H1 (cell line): Measurements from ENCODE around the gene ADGRV1. TPM values are rescaled to one million over a fixed set of nuclear protein-coding genes. Genes with fewer than 3 reads are reported as not detected.

Experiments used
- CTCF ChIA-PET: fragments of 300-600 bp; sonication (Branson Sonifier 250); formaldehyde crosslinking; loops from one replicate; lab custom pipeline; 2021; ENCODE audit not compliant: partially characterized antibody; lab: Charles Lee
- POLR2A ChIA-PET: fragments of 300-600 bp; sonication (Branson Sonifier 250); formaldehyde crosslinking; loops from one replicate; lab custom pipeline; 2021; ENCODE audit warnings: inconsistent platforms; ENCODE audit not compliant: partially characterized antibody; lab: Charles Lee
- DNase-seq, 2 experiments: peaks; one replicate each; pipeline versions ENCODE4 v3.0.0 to v3.0.0-alpha.2; 2010 to 2022; ENCODE audit warnings: low spot score in 2 of 2, low read depth in 1 of 2, mixed read lengths in 1 of 2
- FAIRE-seq: peaks from 2 replicates; lab custom pipeline; 2011; peaks lifted over from hg19 to GRCh38; lab: Jason Lieb, UNC
- H2AFZ ChIP-seq: 2 replicates; pipeline ENCODE4 v1.8.1; 2012; ENCODE audit warnings: low read length, inconsistent platforms
- H2AK5ac ChIP-seq: 2 replicates; pipeline ENCODE4 v1.6.1; 2013; ENCODE audit warnings: low read depth, low read length
- H2BK120ac ChIP-seq: replicated peaks from 2 replicates; pipeline ENCODE3; 2013; ENCODE audit warnings: low read depth, low read length, inconsistent platforms
- H2BK12ac ChIP-seq: 2 replicates; pipeline ENCODE4 v1.6.1; 2013; ENCODE audit warnings: low read depth, low read length
- H2BK15ac ChIP-seq: 2 replicates; pipeline ENCODE4 v1.6.1; 2013; ENCODE audit warnings: low read length
- H2BK20ac ChIP-seq: 2 replicates; pipeline ENCODE4 v1.6.1; 2013; ENCODE audit warnings: low read length
- H2BK5ac ChIP-seq: 2 replicates; pipeline ENCODE4 v1.6.1; 2013; ENCODE audit warnings: low read depth, low read length
- H3K14ac ChIP-seq: 2 replicates; pipeline ENCODE4 v1.6.1; 2013; ENCODE audit warnings: inconsistent platforms; ENCODE audit not compliant: insufficient read length
- H3K18ac ChIP-seq: 2 replicates; pipeline ENCODE4 v1.6.1; 2013; ENCODE audit warnings: low read length; ENCODE audit errors: extremely low read depth
- H3K23ac ChIP-seq: 2 replicates; pipeline ENCODE4 v1.6.1; 2013; ENCODE audit warnings: inconsistent platforms; ENCODE audit not compliant: insufficient read length
- H3K23me2 ChIP-seq: 2 replicates; pipeline ENCODE4 v1.6.1; 2013; ENCODE audit warnings: low read depth, low read length
- H3K27ac ChIP-seq: 2 replicates; pipeline ENCODE4 v1.6.1; 2011; ENCODE audit warnings: low read depth, low read length, inconsistent platforms
- H3K27me3 ChIP-seq, 4 experiments: replicated peaks in 1 of 4; 1 replicate in 1 of 4; 2 replicates in 3 of 4; pipeline versions ENCODE4 v1.6.1 to v1.8.1; 2011 to 2013; ENCODE audit warnings: low read length in 3 of 4, mild to moderate bottlenecking in 3 of 4, inconsistent platforms in 2 of 4, mixed read lengths in 2 of 4, moderate library complexity in 1 of 4; ENCODE audit not compliant: control insufficient read depth in 3 of 4, insufficient read depth in 3 of 4; ENCODE audit errors: extremely low read depth in 1 of 4
- H3K36me3 ChIP-seq, 4 experiments: 2 replicates each; pipeline versions ENCODE4 v1.6.1 to v1.8.1; 2011 to 2013; ENCODE audit warnings: mild to moderate bottlenecking in 4 of 4, low read length in 3 of 4, moderate library complexity in 2 of 4, control low read depth in 1 of 4, inconsistent platforms in 1 of 4; ENCODE audit not compliant: insufficient read depth in 4 of 4, control insufficient read depth in 2 of 4
- H3K4ac ChIP-seq: replicated peaks from 2 replicates; pipeline ENCODE3; 2013; ENCODE audit warnings: low read length, low read depth, mixed read lengths, inconsistent platforms; ENCODE audit not compliant: insufficient read length
- H3K4me1 ChIP-seq, 4 experiments: replicated peaks in 1 of 4; 1 replicate in 1 of 4; 2 replicates in 3 of 4; pipeline versions ENCODE4 v1.6.1 to v1.8.1; 2011 to 2013; ENCODE audit warnings: low read length in 3 of 4, inconsistent platforms in 2 of 4, mixed read lengths in 1 of 4; ENCODE audit not compliant: insufficient read depth in 4 of 4, control insufficient read depth in 3 of 4
- H3K4me2 ChIP-seq, 2 experiments: 2 replicates each; pipeline versions ENCODE4 v1.6.1 to v1.8.1; 2011 to 2013; ENCODE audit warnings: low read depth in 2 of 2, low read length in 2 of 2, control low read depth in 1 of 2, inconsistent platforms in 1 of 2, mild to moderate bottlenecking in 1 of 2; ENCODE audit not compliant: insufficient read depth in 1 of 2
- H3K4me3 ChIP-seq, 4 experiments: fragments of 200-600, 300-600 bp in 1 of 4; sonication (generic), shearing (Covaris generic), sonication (Bioruptor Twin) in 1 of 4; 2 replicates each; pipeline versions ENCODE4 v1.5.1 to v1.8.1; 2011 to 2016; ENCODE audit warnings: low read length in 4 of 4, low read depth in 3 of 4, control low read depth in 2 of 4, inconsistent platforms in 2 of 4, mild to moderate bottlenecking in 2 of 4, mixed read lengths in 1 of 4, moderate library complexity in 1 of 4; ENCODE audit not compliant: insufficient read depth in 2 of 4; ENCODE audit errors: extremely low read depth in 1 of 4
- H3K56ac ChIP-seq: replicated peaks from 2 replicates; pipeline ENCODE3; 2013; ENCODE audit warnings: low read depth, mild to moderate bottlenecking, mixed read lengths, low read length, inconsistent platforms; ENCODE audit not compliant: insufficient read length
- H3K79me1 ChIP-seq: 2 replicates; pipeline ENCODE4 v1.6.1; 2013; ENCODE audit warnings: low read depth, low read length, control low read depth
- H3K79me2 ChIP-seq, 2 experiments: 2 replicates each; pipeline versions ENCODE4 v1.6.1 to v1.8.1; 2012 to 2013; ENCODE audit warnings: low read length in 2 of 2, mild to moderate bottlenecking in 2 of 2, inconsistent platforms in 1 of 2; ENCODE audit not compliant: insufficient read depth in 2 of 2, control insufficient read depth in 1 of 2
- H3K9ac ChIP-seq, 4 experiments: replicated peaks in 1 of 4; 1 replicate in 1 of 4; 2 replicates in 3 of 4; pipeline versions ENCODE4 v1.6.1 to v1.8.1; 2011 to 2013; ENCODE audit warnings: low read depth in 3 of 4, low read length in 3 of 4, control low read depth in 2 of 4, mild to moderate bottlenecking in 2 of 4, moderate library complexity in 2 of 4, inconsistent platforms in 1 of 4; ENCODE audit errors: extremely low read depth in 1 of 4
- H3K9me3 ChIP-seq, 2 experiments: 2 replicates each; pipeline versions ENCODE4 v1.6.1 to v1.8.1; 2012 to 2013; ENCODE audit warnings: mild to moderate bottlenecking in 2 of 2, moderate library complexity in 2 of 2, control low read depth in 1 of 2, inconsistent platforms in 1 of 2, low read depth in 1 of 2, low read length in 1 of 2, mixed read lengths in 1 of 2; ENCODE audit not compliant: insufficient read depth in 2 of 2
- H4K20me1 ChIP-seq, 2 experiments: replicated peaks in 1 of 2; 2 replicates each; pipeline versions ENCODE3 to v1.8.1; 2011 to 2013; ENCODE audit warnings: inconsistent platforms in 2 of 2, low read length in 2 of 2, mild to moderate bottlenecking in 1 of 2; ENCODE audit not compliant: insufficient read depth in 2 of 2, control insufficient read depth in 1 of 2
- H4K5ac ChIP-seq: 2 replicates; pipeline ENCODE4 v1.6.1; 2013; ENCODE audit warnings: low read length, low read depth, mixed read lengths, inconsistent platforms; ENCODE audit not compliant: insufficient read length
- H4K8ac ChIP-seq: 2 replicates; pipeline ENCODE4 v1.8.0; 2013; ENCODE audit warnings: mild to moderate bottlenecking, moderate library complexity, low read length, inconsistent platforms; ENCODE audit not compliant: insufficient read depth; ENCODE audit errors: extremely low read depth
- H4K91ac ChIP-seq: replicated peaks from 2 replicates; pipeline ENCODE3; 2013; ENCODE audit warnings: low read length, mixed read lengths, inconsistent platforms; ENCODE audit not compliant: insufficient read length
- CBX5 ChIP-seq: fragments of 300-800, 300-1000 bp; sonication (generic); IDR thresholded peaks from 2 replicates; pipeline ENCODE4 v1.7.1; 2016; ENCODE audit warnings: antibody characterized with exemption, low read length, low read depth
- GTF2F1 ChIP-seq: IDR thresholded peaks from 2 replicates; pipeline ENCODE4 v1.6.1; 2012; ENCODE audit warnings: low read depth, low read length, improper control_type of control experiment, borderline replicate concordance
- SIRT6 ChIP-seq: IDR thresholded peaks from one replicate; pipeline ENCODE4 v1.7.1; 2012; ENCODE audit warnings: low read length, inconsistent platforms
- SRF ChIP-seq: IDR thresholded peaks from 2 replicates; pipeline ENCODE4 v1.6.1; 2011; ENCODE audit warnings: mild to moderate bottlenecking, low read depth, low read length, moderate library complexity
- WGBS, 2 experiments: shearing (Covaris generic) in 1 of 2; methylation state at CpG; one replicate each; pipeline versions ENCODE4 v1.1.6 to v1.1.7; 2013 to 2015; ENCODE audit warnings: low lambda C conversion rate in 2 of 2, mixed read lengths in 2 of 2, inconsistent platforms in 1 of 2, low coverage in 1 of 2, missing lambda C conversion rate in 1 of 2; ENCODE audit not compliant: insufficient replicate concordance in 2 of 2, insufficient coverage in 1 of 2, insufficient read length in 1 of 2; ENCODE audit errors: extremely low coverage in 1 of 2, missing lambda C conversion rate in 1 of 2; 5-methylcytosine and 5-hydroxymethylcytosine counted together
- polyA plus RNA-seq, 7 experiments: library from polyadenylated mRNA; depleted of rRNA in 3 of 7; stranded (reverse) in 5 of 7; unstranded in 2 of 7; fragments of >200 nt in 5 of 7; fragments of 200-250 nt in 2 of 7; gene quantifications; 1 replicate in 5 of 7; 2 replicates in 1 of 7; 4 replicates in 1 of 7; pipeline versions ENCODE4 v1.2.1 to v1.2.3, GENCODE V29; 2011 to 2013; ENCODE audit warnings: missing spikeins in 2 of 7, mixed read lengths in 2 of 7
- total RNA-seq: library from RNA; stranded (reverse); fragmentation: NEBNext Ultra II Directional; extraction: Animal tissue kit (Norgen Biotek cat#: 25700); gene quantifications from 2 replicates; pipeline ENCODE4 v1.2.1, GENCODE V29; 2021
- TF ChIP-seq, protein P1 (sequence below): IDR thresholded peaks from 2 replicates; pipeline ENCODE4 v1.6.1; 2012; ENCODE audit warnings: inconsistent platforms

ADGRV1 gene
- total and polyA plus RNA-seq, 2 of the 8 experiments (the other 6 are each of a cell fraction or from before 2014, with no cell fraction given), result 53.1 to 62.2 TPM

DNA sequence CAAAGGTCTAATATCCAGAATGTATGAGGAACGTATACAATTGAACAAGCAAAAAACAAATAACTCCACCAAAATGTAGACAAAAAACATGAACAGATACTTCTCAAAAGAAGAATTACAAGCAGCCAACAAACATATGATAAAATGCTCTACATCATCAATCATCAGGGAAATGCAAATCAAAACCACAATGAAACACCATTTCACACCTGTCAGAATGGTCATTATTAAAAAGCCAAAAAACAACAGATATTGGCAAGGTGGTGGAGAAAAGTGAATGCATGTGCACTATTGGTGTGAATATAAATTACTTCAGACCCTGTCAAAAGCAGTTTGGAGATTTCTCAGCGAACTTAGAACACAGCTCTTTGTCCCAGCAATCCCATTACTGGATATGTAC lies 510.8 kb downstream of the ADGRV1 start:
- H3K79me1 ChIP-seq, result no peaks in the 10 kb centered on the region
- H3K23ac ChIP-seq, result no peak overlapping the region
- H3K27ac ChIP-seq, result no peak overlapping the region
- no peaks in the 10 kb centered on the region for H3K23me2 ChIP-seq
- no peak for TF ChIP-seq GTF2F1
- no peak for TF ChIP-seq CBX5
- TF ChIP-seq, protein P1, sequence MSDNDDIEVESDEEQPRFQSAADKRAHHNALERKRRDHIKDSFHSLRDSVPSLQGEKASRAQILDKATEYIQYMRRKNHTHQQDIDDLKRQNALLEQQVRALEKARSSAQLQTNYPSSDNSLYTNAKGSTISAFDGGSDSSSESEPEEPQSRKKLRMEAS, result no peak
- no peak for TF ChIP-seq SIRT6
- TF ChIP-seq SRF, result no peak
- FAIRE-seq, result no peak
- no peaks in the 10 kb centered on the region for H3K79me2 ChIP-seq
- WGBS, 2 experiments, result 77% methylated on average over 2 of the region's 2 CpGs; no CpG with 5 or more reads in 1 of the 2 experiments
- no peak overlapping the region for H2AFZ ChIP-seq
- H3K4me2 ChIP-seq, result no peak overlapping the region
- H4K91ac ChIP-seq, result no peak overlapping the region
- H3K56ac ChIP-seq, result no peak overlapping the region
- H2BK5ac ChIP-seq, result no peak overlapping the region
- no peak overlapping the region for H2BK20ac ChIP-seq
- no peak overlapping the region for H3K4ac ChIP-seq
- ChIA-PET POLR2A (no interaction called here), CTCF (interaction anchor here (1.0 kb wide), 1 partner anchor 137 kb away, joined by 3 read pairs; no protein-coding TSS in a partner anchor)
- H4K5ac ChIP-seq, result no peak overlapping the region
- no peak for DNase-seq
- H3K27me3 ChIP-seq, result peaks cover 0 to 1% (median 0%) of the 10 kb centered on the region in 4 experiments; a peak in 1 of 7 replicates
- no peak overlapping the region for H2BK15ac ChIP-seq
- no peak overlapping the region for H2BK120ac ChIP-seq
- H3K36me3 ChIP-seq, result peaks cover 0 to 9% (median 0%) of the 10 kb centered on the region in 4 experiments; a peak in 3 of 8 replicates
- no peaks in the 10 kb centered on the region for H3K4me1 ChIP-seq
- H3K18ac ChIP-seq, result no peak overlapping the region
- H4K8ac ChIP-seq, result no peak overlapping the region
- no peak overlapping the region for H2BK12ac ChIP-seq
- no peak overlapping the region for H2AK5ac ChIP-seq
- no peak overlapping the region for H3K14ac ChIP-seq
- no peaks in the 10 kb centered on the region for H3K9me3 ChIP-seq
- no peak overlapping the region for H3K9ac ChIP-seq
- H4K20me1 ChIP-seq, result no peaks in the 10 kb centered on the region
- H3K4me3 ChIP-seq, result no peak overlapping the region
